Measurements from ENCODE around the gene JAK1. TPM values are rescaled to one million over a fixed set of nuclear protein-coding genes. Genes with fewer than 3 reads are reported as not detected.

The JAK1 gene
- total and polyA plus RNA-seq, 2 of the 8 experiments (the other 6 are each of a cell fraction or from before 2014, with no cell fraction given), result 7.8 to 24.5 TPM

- Histone ChIP-seq H3K79me1 (ENCODE audit: low read depth, low read length) (no peaks in the 10 kb centered on the region), H3K56ac (replicated peaks; ENCODE audit: insufficient read length, low read depth, low read length) (no peak overlapping the region), H2AK5ac (ENCODE audit: low read depth, low read length) (no peak overlapping the region; the same call in 1 of the 2 replicates), H2AFZ (ENCODE audit: low read length) (no peak overlapping the region), H3K4me1 (replicated peaks in 1 of 4; ENCODE audit: control insufficient read depth in 3 of 4, insufficient read depth in 4 of 4, low read length in 3 of 4) (peaks cover 3 to 9% (median 7%) of the 10 kb centered on the region in 4 experiments; a peak in 5 of 7 replicates), H3K4me2 (ENCODE audit: insufficient read depth in 1 of 2, low read depth in 2 of 2, low read length in 2 of 2) (no peak overlapping the region), H2BK12ac (ENCODE audit: low read depth, low read length) (no peak overlapping the region; the same call in 1 of the 2 replicates), H3K18ac (ENCODE audit: extremely low read depth, low read length) (no peak overlapping the region), H3K9ac (replicated peaks in 1 of 4; ENCODE audit: extremely low read depth in 1 of 4, low read depth in 3 of 4, low read length in 3 of 4) (no peak overlapping the region), H3K4me3 (ENCODE audit: extremely low read depth in 1 of 4, insufficient read depth in 2 of 4, low read depth in 3 of 4, low read length in 4 of 4) (no peak overlapping the region), H4K8ac (ENCODE audit: extremely low read depth, insufficient read depth, low read length) (no peak overlapping the region), H2BK120ac (replicated peaks; ENCODE audit: low read depth, low read length) (no peak overlapping the region), H3K23ac (ENCODE audit: insufficient read length) (no peak overlapping the region), H3K14ac (ENCODE audit: insufficient read length) (no peak overlapping the region), H4K20me1 (replicated peaks in 1 of 2; ENCODE audit: control insufficient read depth in 1 of 2, insufficient read depth in 2 of 2, low read length in 2 of 2) (no peaks in the 10 kb centered on the region), H3K36me3 (ENCODE audit: control insufficient read depth in 2 of 4, insufficient read depth in 4 of 4, low read length in 3 of 4) (no peaks in the 10 kb centered on the region), H3K4ac (replicated peaks; ENCODE audit: insufficient read length, low read depth, low read length) (no peak overlapping the region), H3K9me3 (ENCODE audit: insufficient read depth in 2 of 2, low read depth in 1 of 2, low read length in 1 of 2) (no peaks in the 10 kb centered on the region), H3K79me2 (ENCODE audit: control insufficient read depth in 1 of 2, insufficient read depth in 2 of 2, low read length in 2 of 2) (0 out of 4 replicates have a peak, but pooled peaks cover 0 to 1% of the 10 kb centered on the region in 2 experiments), H3K27me3 (replicated peaks in 1 of 4; ENCODE audit: control insufficient read depth in 3 of 4, extremely low read depth in 1 of 4, insufficient read depth in 3 of 4, low read length in 3 of 4) (no peaks in the 10 kb centered on the region), H2BK5ac (ENCODE audit: low read depth, low read length) (no peak overlapping the region), H4K91ac (replicated peaks; ENCODE audit: insufficient read length, low read length) (no peak overlapping the region), H2BK15ac (ENCODE audit: low read length) (no peak overlapping the region), H2BK20ac (ENCODE audit: low read length) (no peak overlapping the region), H3K23me2 (ENCODE audit: low read depth, low read length) (peaks cover 3% of the 10 kb centered on the region; the same call in 1 of the 2 replicates), H4K5ac (ENCODE audit: insufficient read length, low read depth, low read length) (no peak overlapping the region), H3K27ac (ENCODE audit: low read depth, low read length) (no peak overlapping the region)
- DNase-seq (ENCODE audit: low read depth in 1 of 2, low spot score in 2 of 2) (no peak), FAIRE-seq (no peak)
- ChIA-PET POLR2A (ENCODE audit: partially characterized antibody) (no interaction called here), CTCF (ENCODE audit: partially characterized antibody) (no interaction called here)
- 64% methylated on average over 2 of the region's 2 CpGs; no CpG with 5 or more reads in 1 of the 2 experiments for WGBS, 2 experiments (ENCODE audit: extremely low coverage in 1 of 2, insufficient coverage in 1 of 2, insufficient read length in 1 of 2, insufficient replicate concordance in 2 of 2, low coverage in 1 of 2, low lambda C conversion rate in 2 of 2, missing lambda C conversion rate in 1 of 2)
Measured at GRCh38 chr1:64900916-64901315, 65.4 kb downstream of the JAK1 start.

Measured in H1 (cell line).